Loucy (cell line): Measurements from ENCODE around the gene ZNF536.

Experiments used
- H2AFZ ChIP-seq: fragments of 200-600 bp; sonication (generic); 2 replicates; pipeline ENCODE4 v1.6.0; 2016; ENCODE audit warnings: antibody characterized with exemption, mild to moderate bottlenecking, low read length, moderate library complexity
- H3F3A ChIP-seq: fragments of 200-600 bp; 2 replicates; pipeline ENCODE4 v1.6.0; 2016; ENCODE audit warnings: antibody characterized with exemption, low read depth, mild to moderate bottlenecking
- H3K27me3 ChIP-seq: fragments of 200-600 bp; sonication (generic); 2 replicates; pipeline ENCODE4 v1.6.1; 2014; ENCODE audit warnings: low read length, mild to moderate bottlenecking; ENCODE audit not compliant: insufficient read depth, poor library complexity, severe bottlenecking
- H3K36me3 ChIP-seq: fragments of 200-600 bp; sonication (generic); 2 replicates; pipeline ENCODE4 v1.6.1; 2016; ENCODE audit warnings: low read length; ENCODE audit not compliant: insufficient read depth
- H3K4me1 ChIP-seq: fragments of 200-600 bp; sonication (generic); 2 replicates; pipeline ENCODE4 v1.5.1; 2014; ENCODE audit warnings: low read length, mild to moderate bottlenecking; ENCODE audit not compliant: insufficient read depth, poor library complexity, severe bottlenecking
- H3K4me2 ChIP-seq: fragments of 200-600 bp; sonication (generic); 2 replicates; pipeline ENCODE4 v1.6.0; 2014; ENCODE audit warnings: antibody characterized with exemption, low read length, low read depth, mild to moderate bottlenecking; ENCODE audit not compliant: poor library complexity, severe bottlenecking
- H3K4me3 ChIP-seq: fragments of 200-600 bp; sonication (generic); 2 replicates; pipeline ENCODE4 v1.5.1; 2014; ENCODE audit warnings: low read length, mild to moderate bottlenecking, mixed read lengths; ENCODE audit not compliant: poor library complexity, severe bottlenecking
- H3K79me2 ChIP-seq: fragments of 200-600 bp; sonication (generic); 2 replicates; pipeline ENCODE4 v1.6.1; 2014; ENCODE audit warnings: low read length; ENCODE audit not compliant: insufficient read depth
- H3K9ac ChIP-seq: fragments of 200-600 bp; sonication (generic); 2 replicates; pipeline ENCODE4 v1.6.0; 2014; ENCODE audit warnings: mild to moderate bottlenecking, low read depth, low read length, moderate library complexity; ENCODE audit not compliant: poor library complexity, severe bottlenecking
- H3K9me2 ChIP-seq: fragments of 200-600 bp; sonication (generic); replicated peaks from 2 replicates; pipeline ENCODE4 v1.6.1; 2016; ENCODE audit warnings: low read depth, low read length, mixed read lengths
- H3K9me3 ChIP-seq: fragments of 200-600 bp; sonication (generic); 2 replicates; pipeline ENCODE4 v1.6.1; 2014; ENCODE audit warnings: mild to moderate bottlenecking, antibody characterized with exemption, low read length, low read depth; ENCODE audit not compliant: insufficient read depth
- H4K20me1 ChIP-seq: fragments of 200-600 bp; sonication (generic); 2 replicates; pipeline ENCODE4 v1.6.0; 2014; ENCODE audit warnings: antibody characterized with exemption, low read length, mild to moderate bottlenecking; ENCODE audit not compliant: insufficient read depth, poor library complexity, severe bottlenecking
- CTCF ChIP-seq: fragments of 200-600 bp; sonication (generic); conservative IDR thresholded peaks from 2 replicates; pipeline ENCODE4 v1.5.1; 2014; ENCODE audit warnings: mild to moderate bottlenecking, antibody characterized with exemption, low read length
- EZH2phosphoT487 ChIP-seq: fragments of 200-600 bp; IDR thresholded peaks from 2 replicates; pipeline ENCODE4 v1.6.1; 2018; ENCODE audit warnings: antibody characterized with exemption, mild to moderate bottlenecking, moderate library complexity, borderline replicate concordance

Gene ZNF536

GRCh38 chr19:30546332-30546731, 174.1 kb downstream of the ZNF536 start:
- no peaks in the 10 kb centered on the region for H4K20me1 ChIP-seq
- no peaks in the 10 kb centered on the region for H3F3A ChIP-seq
- H3K4me3 ChIP-seq = no peak overlapping the region
- H3K79me2 ChIP-seq = no peaks in the 10 kb centered on the region
- H3K9ac ChIP-seq = no peak overlapping the region
- H3K9me3 ChIP-seq = peaks cover 6% of the 10 kb centered on the region; the same call in 1 of the 2 replicates
- no peak overlapping the region for H2AFZ ChIP-seq
- H3K4me1 ChIP-seq = no peaks in the 10 kb centered on the region
- H3K27me3 ChIP-seq = no peaks in the 10 kb centered on the region
- H3K36me3 ChIP-seq = no peaks in the 10 kb centered on the region
- no peaks in the 10 kb centered on the region for H3K9me2 ChIP-seq
- no peak for TF ChIP-seq EZH2phosphoT487
- TF ChIP-seq CTCF = no peak
- no peak overlapping the region for H3K4me2 ChIP-seq

- no peaks in the 10 kb centered on the region for H3F3A ChIP-seq
- no peaks in the 10 kb centered on the region for H3K36me3 ChIP-seq
- TF ChIP-seq CTCF (no peak), EZH2phosphoT487 (no peak)
- no peaks in the 10 kb centered on the region for H4K20me1 ChIP-seq
- H3K9me3 ChIP-seq = peaks cover 4% of the 10 kb centered on the region; the same call in 1 of the 2 replicates
- H3K4me1 ChIP-seq = no peaks in the 10 kb centered on the region
- H3K4me3 ChIP-seq = no peak overlapping the region
- no peak overlapping the region for H2AFZ ChIP-seq
- no peaks in the 10 kb centered on the region for H3K9me2 ChIP-seq
- H3K27me3 ChIP-seq = no peaks in the 10 kb centered on the region
- H3K9ac ChIP-seq = no peak overlapping the region
- no peaks in the 10 kb centered on the region for H3K79me2 ChIP-seq
- no peak overlapping the region for H3K4me2 ChIP-seq
These were observed 175.1 kb downstream of the ZNF536 start for GRCh38 chr19:30547246-30547645.

- Histone ChIP-seq H3K27me3 (no peaks in the 10 kb centered on the region), H3K9me3 (peaks cover 3% of the 10 kb centered on the region; the same call in 1 of the 2 replicates), H3K4me1 (no peaks in the 10 kb centered on the region), H3K4me2 (no peak overlapping the region), H3K9ac (no peak overlapping the region), H3F3A (no peaks in the 10 kb centered on the region), H3K9me2 (no peaks in the 10 kb centered on the region), H3K36me3 (no peaks in the 10 kb centered on the region), H3K4me3 (no peak overlapping the region), H4K20me1 (no peaks in the 10 kb centered on the region), H3K79me2 (no peaks in the 10 kb centered on the region), H2AFZ (no peak overlapping the region)
- TF ChIP-seq CTCF (no peak), EZH2phosphoT487 (no peak)
These were observed 177.0 kb downstream of the ZNF536 start for GRCh38 chr19:30549151-30549550.
